OCI-LY3 (cell line): ENCODE results near the gene PPP1R2.

ENCODE experiments used
- H2AFZ ChIP-seq: fragments of 200-600, 300-600 bp; shearing (Covaris generic); 2 replicates; pipeline ENCODE4 v1.6.0; 2014; ENCODE audit warnings: antibody characterized with exemption, low read depth, low read length
- H3K27ac ChIP-seq: fragments of 200-600, 300-600 bp; sonication (generic); 2 replicates; pipeline ENCODE4 v1.5.1; 2014; ENCODE audit warnings: mild to moderate bottlenecking, low read length, moderate library complexity, mixed read lengths
- H3K27me3 ChIP-seq: fragments of 200-600, 300-600 bp; sonication (generic); 2 replicates; pipeline ENCODE4 v1.6.1; 2014; ENCODE audit warnings: low read depth, low read length, mixed read lengths
- H3K36me3 ChIP-seq: fragments of 200-600, 300-600 bp; sonication (generic); replicated peaks from 2 replicates; pipeline ENCODE3; 2014; ENCODE audit warnings: low read depth, low read length, mixed read lengths
- H3K4me1 ChIP-seq: fragments of 300-600, 200-600 bp; sonication (generic); 2 replicates; pipeline ENCODE4 v1.6.1; 2014; ENCODE audit warnings: low read length, mixed read lengths
- H3K4me2 ChIP-seq: fragments of 200-600, 300-600 bp; sonication (generic); 2 replicates; pipeline ENCODE4 v1.6.1; 2014; ENCODE audit warnings: low read length, mixed read lengths
- H3K4me3 ChIP-seq: fragments of 300-600, 200-600 bp; sonication (generic); 2 replicates; pipeline ENCODE4 v1.5.1; 2014; ENCODE audit warnings: antibody characterized with exemption, mild to moderate bottlenecking, low read length, moderate library complexity
- H3K79me2 ChIP-seq: fragments of 300-600, 200-600 bp; shearing (Covaris generic); 2 replicates; pipeline ENCODE4 v1.6.1; 2014; ENCODE audit warnings: mild to moderate bottlenecking, low read length, mixed read lengths
- H3K9ac ChIP-seq: fragments of 300-600, 200-600 bp; shearing (Covaris generic); 2 replicates; pipeline ENCODE4 v1.6.0; 2014; ENCODE audit warnings: mild to moderate bottlenecking, low read length, moderate library complexity
- H3K9me3 ChIP-seq: fragments of 200-600, 300-600 bp; shearing (Covaris generic); 2 replicates; pipeline ENCODE4 v1.6.1; 2014; ENCODE audit warnings: low read length, mixed read lengths; ENCODE audit not compliant: insufficient read depth
- H4K20me1 ChIP-seq: fragments of 200-600, 300-600 bp; sonication (generic); 2 replicates; pipeline ENCODE4 v1.6.1; 2016; ENCODE audit warnings: low read length, mixed read lengths; ENCODE audit not compliant: insufficient read depth
- CTCF ChIP-seq: fragments of 200-600, 300-600 bp; sonication (generic); IDR thresholded peaks from 2 replicates; pipeline ENCODE4 v1.5.1; 2014; ENCODE audit warnings: antibody characterized with exemption, low read length, low read depth
- EZH2phosphoT487 ChIP-seq: fragments of 200-600 bp; shearing (Covaris generic); IDR thresholded peaks from 2 replicates; pipeline ENCODE4 v1.6.1; 2018; ENCODE audit warnings: antibody characterized with exemption, mixed run types, low read depth

The PPP1R2 gene

DNA sequence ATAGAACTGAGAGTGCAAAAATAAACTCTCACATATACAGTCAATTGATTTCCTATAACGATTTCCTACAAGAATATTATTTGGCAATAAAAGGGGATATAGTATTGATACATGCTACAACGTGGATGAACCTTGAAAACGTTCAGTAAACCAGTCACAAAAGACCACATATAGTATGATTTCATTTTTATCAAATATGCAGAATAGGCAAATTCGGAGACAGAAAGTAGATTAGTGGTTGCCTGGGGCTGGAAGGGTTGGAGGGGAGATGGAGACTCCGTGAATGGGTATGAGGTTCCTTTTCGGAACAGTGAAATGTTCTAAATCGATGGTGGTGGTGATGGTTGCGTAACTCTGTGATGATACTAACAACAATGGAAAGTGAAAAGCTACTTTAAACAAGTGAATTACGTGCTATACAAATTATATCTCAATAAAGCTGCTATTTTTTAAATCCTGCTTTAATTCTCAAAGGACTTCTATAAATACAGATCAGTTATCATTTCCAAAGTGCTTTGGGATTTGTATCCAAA is 34.6 kb upstream of the PPP1R2 start:
- H3K27me3 ChIP-seq, result no peaks in the 10 kb centered on the region
- no peak overlapping the region for H3K4me3 ChIP-seq
- no peaks in the 10 kb centered on the region for H3K9me3 ChIP-seq
- TF ChIP-seq EZH2phosphoT487 (no peak), CTCF (no peak)
- H3K79me2 ChIP-seq, result no peaks in the 10 kb centered on the region
- H4K20me1 ChIP-seq, result no peaks in the 10 kb centered on the region
- no peak overlapping the region for H3K4me2 ChIP-seq
- H3K27ac ChIP-seq, result no peak overlapping the region
- no peaks in the 10 kb centered on the region for H3K36me3 ChIP-seq
- H3K4me1 ChIP-seq, result no peaks in the 10 kb centered on the region
- H2AFZ ChIP-seq, result no peak overlapping the region
- H3K9ac ChIP-seq, result no peak overlapping the region

DNA sequence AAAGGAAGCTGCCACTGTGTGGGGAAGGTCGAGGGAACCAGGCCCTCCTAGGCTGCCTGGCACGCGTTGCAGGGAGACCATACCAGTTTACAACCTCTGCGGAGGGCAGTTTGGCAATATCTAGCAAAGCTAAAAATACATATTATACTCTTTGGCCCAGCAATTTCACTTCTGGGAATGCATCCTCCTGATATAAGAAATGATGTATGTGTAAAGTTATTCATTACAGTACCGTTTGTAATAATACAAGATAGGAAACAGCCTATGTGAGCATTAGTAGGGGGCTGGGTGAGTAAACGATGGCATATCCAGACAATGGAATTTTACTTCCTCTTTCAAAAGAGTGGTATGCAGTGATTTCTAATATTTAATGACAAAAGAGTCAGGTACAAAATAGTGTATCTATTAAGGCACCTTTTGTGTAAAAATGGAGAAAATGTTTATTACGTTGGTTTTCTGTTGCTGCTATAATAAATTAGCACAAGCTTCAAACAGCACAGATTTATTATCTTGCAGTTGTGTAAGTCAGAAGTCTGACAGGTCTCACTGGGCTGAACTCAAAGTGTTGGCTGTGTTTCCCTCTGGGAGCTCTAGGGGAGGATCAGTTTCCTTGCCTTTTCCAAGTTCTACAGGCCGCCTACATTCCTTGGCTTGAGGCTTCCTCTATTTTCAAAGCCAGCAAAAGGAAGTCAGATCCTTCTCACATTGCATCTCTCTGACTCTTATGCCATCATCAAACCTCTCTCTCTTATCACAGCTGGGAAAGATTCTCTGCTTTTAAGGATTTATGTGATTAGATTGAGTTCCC is 31.6 kb upstream of the PPP1R2 start:
- Histone ChIP-seq H2AFZ (no peak overlapping the region), H3K9me3 (no peaks in the 10 kb centered on the region), H3K36me3 (no peaks in the 10 kb centered on the region), H3K79me2 (no peaks in the 10 kb centered on the region), H3K9ac (no peak overlapping the region), H3K4me3 (no peak overlapping the region), H3K4me2 (no peak overlapping the region), H3K4me1 (no peaks in the 10 kb centered on the region), H3K27me3 (no peaks in the 10 kb centered on the region), H3K27ac (no peak overlapping the region), H4K20me1 (no peaks in the 10 kb centered on the region)
- TF ChIP-seq CTCF (no peak), EZH2phosphoT487 (no peak)

DNA sequence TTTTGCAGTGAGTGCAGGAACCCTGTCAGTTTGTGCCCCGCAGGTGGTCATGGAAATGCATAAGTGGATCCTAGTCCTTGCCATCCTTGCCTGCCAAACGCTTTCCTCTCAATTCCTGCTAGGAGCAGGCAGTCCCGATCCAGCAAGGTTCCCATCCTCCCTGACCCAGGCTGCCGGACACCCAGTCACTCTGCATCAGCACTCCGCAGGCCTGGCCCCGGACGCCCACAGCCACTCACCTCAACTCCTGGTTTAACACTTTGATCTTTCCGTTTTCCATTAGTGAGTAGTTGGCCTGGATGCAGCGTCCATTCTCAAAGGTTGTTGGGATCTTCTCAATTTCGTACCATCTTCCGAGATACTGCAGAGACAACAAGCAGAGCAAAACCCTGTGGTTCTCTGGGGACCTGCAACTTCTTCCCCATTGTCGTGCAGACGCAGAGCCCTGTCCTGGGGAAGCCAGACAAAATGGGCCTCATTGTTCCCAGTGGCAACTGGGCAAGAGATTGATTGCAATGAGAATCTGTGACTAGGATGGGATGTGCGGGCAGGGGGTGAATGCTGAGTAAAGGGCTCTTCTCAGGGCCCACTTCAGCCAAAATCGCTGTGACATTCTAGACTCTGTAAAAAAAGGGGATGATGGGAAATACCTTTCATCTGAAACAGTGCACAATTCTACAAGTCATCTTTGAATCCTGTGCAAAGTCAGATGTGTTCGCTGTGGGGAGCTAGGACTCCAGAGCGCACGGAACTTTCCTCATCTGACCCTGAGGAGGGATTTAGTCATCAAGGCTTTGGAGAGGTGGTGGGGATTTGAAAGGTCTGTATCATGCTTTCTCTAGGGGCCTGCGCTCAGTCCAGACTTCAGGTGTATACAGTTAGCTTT is 30.7 kb upstream of the PPP1R2 start:
- no peaks in the 10 kb centered on the region for H4K20me1 ChIP-seq
- no peaks in the 10 kb centered on the region for H3K9me3 ChIP-seq
- H3K79me2 ChIP-seq, result no peaks in the 10 kb centered on the region
- no peak for TF ChIP-seq CTCF
- TF ChIP-seq EZH2phosphoT487, result no peak
- no peak overlapping the region for H2AFZ ChIP-seq
- H3K4me2 ChIP-seq, result no peak overlapping the region
- H3K27me3 ChIP-seq, result no peaks in the 10 kb centered on the region
- H3K9ac ChIP-seq, result no peak overlapping the region
- no peaks in the 10 kb centered on the region for H3K36me3 ChIP-seq
- H3K27ac ChIP-seq, result no peak overlapping the region
- H3K4me3 ChIP-seq, result no peak overlapping the region
- no peaks in the 10 kb centered on the region for H3K4me1 ChIP-seq

GRCh38 chr3:195571361-195571760 is 28.2 kb upstream of the PPP1R2 start:
- Histone ChIP-seq H3K27ac (no peak overlapping the region), H3K79me2 (no peaks in the 10 kb centered on the region), H3K4me2 (no peak overlapping the region), H3K4me3 (no peak overlapping the region), H2AFZ (no peak overlapping the region), H3K9me3 (no peaks in the 10 kb centered on the region), H3K9ac (no peak overlapping the region), H4K20me1 (no peaks in the 10 kb centered on the region), H3K4me1 (no peaks in the 10 kb centered on the region), H3K36me3 (no peaks in the 10 kb centered on the region), H3K27me3 (peaks cover 13% of the 10 kb centered on the region; the same call in 1 of the 2 replicates)
- no peak for TF ChIP-seq EZH2phosphoT487
- no peak for TF ChIP-seq CTCF
